ENCODE measurements around the gene TSEN54.
A peak's percentile ranks its signal among the peaks of the same experiment; 100 is the strongest.

TSEN54 gene

GRCh38 chr17:75508931-75509361 is 7.4 kb upstream of the TSEN54 start:
- H3K4me3 ChIP-seq (replicated peaks in 1 of 2; ENCODE audit: low read depth in 2 of 2, low read length in 2 of 2) = no peak overlapping the region
- no peak for DNase-seq (ENCODE audit: low read depth in 2 of 2)
- TF ChIP-seq, protein P1, sequence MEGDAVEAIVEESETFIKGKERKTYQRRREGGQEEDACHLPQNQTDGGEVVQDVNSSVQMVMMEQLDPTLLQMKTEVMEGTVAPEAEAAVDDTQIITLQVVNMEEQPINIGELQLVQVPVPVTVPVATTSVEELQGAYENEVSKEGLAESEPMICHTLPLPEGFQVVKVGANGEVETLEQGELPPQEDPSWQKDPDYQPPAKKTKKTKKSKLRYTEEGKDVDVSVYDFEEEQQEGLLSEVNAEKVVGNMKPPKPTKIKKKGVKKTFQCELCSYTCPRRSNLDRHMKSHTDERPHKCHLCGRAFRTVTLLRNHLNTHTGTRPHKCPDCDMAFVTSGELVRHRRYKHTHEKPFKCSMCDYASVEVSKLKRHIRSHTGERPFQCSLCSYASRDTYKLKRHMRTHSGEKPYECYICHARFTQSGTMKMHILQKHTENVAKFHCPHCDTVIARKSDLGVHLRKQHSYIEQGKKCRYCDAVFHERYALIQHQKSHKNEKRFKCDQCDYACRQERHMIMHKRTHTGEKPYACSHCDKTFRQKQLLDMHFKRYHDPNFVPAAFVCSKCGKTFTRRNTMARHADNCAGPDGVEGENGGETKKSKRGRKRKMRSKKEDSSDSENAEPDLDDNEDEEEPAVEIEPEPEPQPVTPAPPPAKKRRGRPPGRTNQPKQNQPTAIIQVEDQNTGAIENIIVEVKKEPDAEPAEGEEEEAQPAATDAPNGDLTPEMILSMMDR (IDR thresholded peaks at IDR 0.05; ENCODE audit: low read depth, low read length) = no peak

- DNase-seq (ENCODE audit: low read depth in 2 of 2) = no peak
- TF ChIP-seq, protein P1 (IDR thresholded peaks at IDR 0.05; ENCODE audit: low read depth, low read length) = no peak
- H3K4me3 ChIP-seq (replicated peaks in 1 of 2; ENCODE audit: low read depth in 2 of 2, low read length in 2 of 2) = no peak overlapping the region
Measured at GRCh38 chr17:75509528-75510258, 6.6 kb upstream of the TSEN54 start.

DNA sequence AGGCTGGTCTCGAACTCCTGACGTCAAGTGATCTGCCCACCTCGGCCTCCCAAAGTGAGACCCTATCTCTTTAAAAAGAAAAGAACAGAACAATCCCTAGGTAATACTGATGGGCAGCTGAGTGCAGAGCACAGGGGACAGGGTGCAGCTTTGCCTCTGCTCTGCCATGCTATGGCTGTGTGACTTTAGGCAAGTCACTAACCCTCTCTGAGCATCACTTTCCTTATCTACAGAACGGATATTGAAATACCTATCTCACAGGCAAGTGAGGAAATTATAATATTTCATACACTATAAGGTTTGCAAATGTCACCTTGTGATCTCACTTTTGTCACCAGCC is 5.1 kb upstream of the TSEN54 start:
- no peak overlapping the region for H3K4me3 ChIP-seq (replicated peaks in 1 of 2; ENCODE audit: low read depth in 2 of 2, low read length in 2 of 2)
- DNase-seq (ENCODE audit: low read depth in 2 of 2) = no peak
- TF ChIP-seq, protein P1 (IDR thresholded peaks at IDR 0.05; ENCODE audit: low read depth, low read length) = no peak

DNA sequence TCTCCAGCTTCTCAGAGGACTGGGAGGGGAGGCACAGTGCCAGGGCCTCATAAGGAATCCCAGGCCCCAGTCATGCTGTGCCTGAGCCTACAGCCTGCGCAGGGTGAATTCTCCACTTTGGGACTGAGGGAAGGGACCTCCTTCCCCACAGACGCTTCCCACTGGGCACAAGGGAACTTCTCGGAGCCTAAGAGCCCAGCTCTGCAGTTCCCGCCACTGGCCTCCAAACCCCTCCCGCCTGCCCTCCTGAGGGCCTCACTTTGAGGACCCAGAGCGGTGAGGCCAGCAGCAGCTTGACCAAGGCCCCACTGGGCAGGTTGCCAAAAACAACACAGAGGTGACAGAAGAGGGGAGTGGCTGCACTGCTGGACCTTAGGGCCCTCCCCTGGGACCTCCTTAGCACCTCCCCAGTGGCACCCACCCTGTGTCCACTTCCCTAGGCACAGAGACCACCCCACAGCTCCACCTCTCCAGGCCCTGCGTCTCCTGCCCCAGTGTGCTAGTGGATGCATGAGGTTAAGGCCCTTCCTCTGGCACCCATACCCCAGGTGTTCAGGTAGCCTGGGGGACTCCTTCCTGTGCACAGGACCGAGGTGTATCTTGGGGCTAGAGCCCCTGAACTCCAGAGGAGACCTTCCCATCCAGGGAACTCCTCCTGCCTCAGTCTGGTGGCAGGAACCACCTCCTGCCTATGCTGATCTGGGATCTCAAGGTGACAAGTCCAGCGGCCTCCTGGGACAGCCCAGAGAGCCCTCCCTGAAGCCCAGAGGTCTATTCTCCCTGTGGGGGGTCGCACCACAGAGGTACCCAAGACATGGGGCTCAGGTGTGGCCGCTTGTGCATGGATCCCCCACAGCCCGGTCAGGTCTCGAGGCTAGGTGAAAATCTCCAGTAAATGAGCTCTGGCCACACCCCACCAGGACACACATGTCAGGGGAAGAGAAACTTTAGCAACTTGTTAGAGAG is 4.4 kb upstream of the TSEN54 start:
- TF ChIP-seq, protein P1 (IDR thresholded peaks at IDR 0.05; ENCODE audit: low read depth, low read length) = no peak
- DNase-seq (ENCODE audit: low read depth in 2 of 2) = peak in 1 of 2 donors; percentile 52
- no peak overlapping the region for H3K4me3 ChIP-seq (replicated peaks in 1 of 2; ENCODE audit: low read depth in 2 of 2, low read length in 2 of 2)

- H3K4me3 ChIP-seq (replicated peaks in 1 of 2; ENCODE audit: low read depth in 2 of 2, low read length in 2 of 2) = no peak overlapping the region
- peak in 1 of 2 donors; percentile 31 for DNase-seq (ENCODE audit: low read depth in 2 of 2)
- TF ChIP-seq, protein P1 (IDR thresholded peaks at IDR 0.05; ENCODE audit: low read depth, low read length) = no peak
Measured at GRCh38 chr17:75512926-75513640, 3.2 kb upstream of the TSEN54 start.

GRCh38 chr17:75513641-75514000 is 2.7 kb upstream of the TSEN54 start:
- TF ChIP-seq, protein P1 (IDR thresholded peaks at IDR 0.05; ENCODE audit: low read depth, low read length) = no peak
- no peak for DNase-seq (ENCODE audit: low read depth in 2 of 2)
- no peak overlapping the region for H3K4me3 ChIP-seq (replicated peaks in 1 of 2; ENCODE audit: low read depth in 2 of 2, low read length in 2 of 2)

Measured in cardiac fibroblast (primary cell).